Epithelial cell of esophagus (primary cell): Measurements from ENCODE around the gene SUMO3.
A peak's percentile ranks its signal among the peaks of the same experiment; 100 is the strongest.

Experiments used
- DNase-seq: peaks from one replicate; pipeline ENCODE4 v3.0.0; 2010; ENCODE audit warnings: low read depth
- H3K4me3 ChIP-seq: 2 replicates; pipeline ENCODE4 v1.5.1; 2011; ENCODE audit warnings: mild to moderate bottlenecking, low read length, control low read depth
- CTCF ChIP-seq: IDR thresholded peaks from 2 replicates; pipeline ENCODE4 v1.5.1; 2011; ENCODE audit warnings: low read depth, mild to moderate bottlenecking, low read length, control low read depth, inconsistent platforms; ENCODE audit not compliant: insufficient read depth; ENCODE audit errors: missing control alignments

SUMO3 gene

GRCh38 chr21:44838951-44839350 is 21.1 kb upstream of the SUMO3 start:
- no peak overlapping the region for H3K4me3 ChIP-seq
- no peak for DNase-seq
- no peak for TF ChIP-seq CTCF

GRCh38 chr21:44838039-44838895 is 20.4 kb upstream of the SUMO3 start:
- no peak for DNase-seq
- H3K4me3 ChIP-seq: no peak overlapping the region
- no peak for TF ChIP-seq CTCF

- DNase-seq: no peak
- no peak overlapping the region for H3K4me3 ChIP-seq
- TF ChIP-seq CTCF: no peak
These were observed 19.7 kb upstream of the SUMO3 start for GRCh38 chr21:44837537-44837936.

- no peak overlapping the region for H3K4me3 ChIP-seq
- peak; percentile 18 for TF ChIP-seq CTCF
- DNase-seq: peak; percentile 62
These were observed 19.0 kb upstream of the SUMO3 start for GRCh38 chr21:44836666-44837471.

- TF ChIP-seq CTCF: no peak
- DNase-seq: no peak
These were observed 18.4 kb upstream of the SUMO3 start for GRCh38 chr21:44836349-44836665.

GRCh38 chr21:44835647-44835973 is 17.7 kb upstream of the SUMO3 start:
- DNase-seq: no peak
- H3K4me3 ChIP-seq: no peak overlapping the region
- no peak for TF ChIP-seq CTCF

More at GRCh38 chr21:44836349-44836665, 18.4 kb upstream of the SUMO3 start:
- no peak overlapping the region for H3K4me3 ChIP-seq
